Peyer's patch (tissue), 4 donors: ENCODE data around the gene EBF4. TPM values are rescaled to one million over a fixed set of nuclear protein-coding genes. Genes with fewer than 3 reads are reported as not detected.

ENCODE experiments used
- DNase-seq, 3 donors: peaks; one replicate each; pipeline ENCODE4 v3.0.0-alpha.2; 2017 to 2019
- H3K27ac ChIP-seq, 4 donors: fragments of 200-600 bp; sonication (generic); one replicate each; pipeline ENCODE4 v1.5.1; 2016 to 2019
- H3K27me3 ChIP-seq, 2 donors: fragments of 200-600 bp; sonication (generic); one replicate each; pipeline ENCODE4 v1.5.1; 2019
- H3K36me3 ChIP-seq, 3 donors: fragments of 200-600 bp; sonication (generic); one replicate each; pipeline ENCODE4 v1.5.1; 2016 to 2019
- H3K4me1 ChIP-seq, 4 donors: fragments of 200-600 bp; sonication (generic); one replicate each; pipeline ENCODE4 v1.5.1; 2016 to 2019
- H3K4me3 ChIP-seq, 4 donors: fragments of 200-600 bp; sonication (generic); 1 replicate in 3 of 4; 2 replicates in 1 of 4; pipeline ENCODE4 v1.5.1; 2016 to 2019; ENCODE audit warnings: mild to moderate bottlenecking in 1 of 4
- H3K9me3 ChIP-seq, 4 donors: fragments of 200-600 bp; sonication (generic); one replicate each; pipeline ENCODE4 v1.5.1; 2016 to 2019; ENCODE audit warnings: mild to moderate bottlenecking in 1 of 4
- POLR2A ChIP-seq, 2 donors: fragments of 450-650 bp; IDR thresholded peaks; one replicate each; pipeline ENCODE4 v1.5.1; 2017; ENCODE audit warnings: antibody characterized with exemption in 2 of 2, mild to moderate bottlenecking in 2 of 2, moderate library complexity in 2 of 2
- total RNA-seq, 4 donors: library from RNA; depleted of rRNA; stranded (reverse); fragments of >200 nt; gene quantifications; one replicate each; pipeline ENCODE4 v1.1.0, GENCODE V29; 2016
- TF ChIP-seq, protein P1 (sequence below), 6 experiments: fragments of 450-650 bp in 4 of 6; fragments of 200-600 bp in 2 of 6; sonication (generic) in 1 of 6; IDR thresholded peaks; one replicate each; pipeline ENCODE4 v1.5.1; 2017 to 2019; ENCODE audit warnings: antibody characterized with exemption in 6 of 6, mild to moderate bottlenecking in 3 of 6, moderate library complexity in 1 of 6

The EBF4 gene
- total RNA-seq, 4 donors from 2014 or later: 1.4 to 17.3 (median 5.1) TPM

DNA sequence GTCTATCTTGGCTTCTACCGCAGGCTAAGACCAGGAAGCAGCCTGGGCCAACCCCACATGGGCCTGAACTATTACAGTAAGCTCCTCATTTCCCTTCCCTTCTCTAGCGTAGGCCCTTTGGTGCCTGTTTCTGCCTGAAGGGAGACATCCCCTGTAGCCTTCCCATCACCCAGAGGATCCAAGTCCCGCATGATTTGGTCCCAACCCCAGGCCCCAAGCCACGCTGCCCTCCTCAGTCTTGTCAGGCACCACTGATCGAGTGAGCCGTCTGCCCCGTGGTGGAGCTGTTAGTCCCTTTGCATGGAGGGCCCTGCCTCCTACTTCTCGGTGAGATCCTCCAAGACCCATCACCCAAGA, 46.4 kb downstream of the EBF4 start:
- Histone ChIP-seq H3K9me3 (no peaks in the 10 kb centered on the region), H3K36me3 (no peaks in the 10 kb centered on the region), H3K4me3 (no peak overlapping the region), H3K4me1 (peaks cover 0 to 5% (median 2%) of the 10 kb centered on the region in 4 donors), H3K27me3 (no peaks in the 10 kb centered on the region), H3K27ac (no peak overlapping the region)
- TF ChIP-seq POLR2A (IDR thresholded peaks at IDR 0.05): no peak
- TF ChIP-seq, protein P1, sequence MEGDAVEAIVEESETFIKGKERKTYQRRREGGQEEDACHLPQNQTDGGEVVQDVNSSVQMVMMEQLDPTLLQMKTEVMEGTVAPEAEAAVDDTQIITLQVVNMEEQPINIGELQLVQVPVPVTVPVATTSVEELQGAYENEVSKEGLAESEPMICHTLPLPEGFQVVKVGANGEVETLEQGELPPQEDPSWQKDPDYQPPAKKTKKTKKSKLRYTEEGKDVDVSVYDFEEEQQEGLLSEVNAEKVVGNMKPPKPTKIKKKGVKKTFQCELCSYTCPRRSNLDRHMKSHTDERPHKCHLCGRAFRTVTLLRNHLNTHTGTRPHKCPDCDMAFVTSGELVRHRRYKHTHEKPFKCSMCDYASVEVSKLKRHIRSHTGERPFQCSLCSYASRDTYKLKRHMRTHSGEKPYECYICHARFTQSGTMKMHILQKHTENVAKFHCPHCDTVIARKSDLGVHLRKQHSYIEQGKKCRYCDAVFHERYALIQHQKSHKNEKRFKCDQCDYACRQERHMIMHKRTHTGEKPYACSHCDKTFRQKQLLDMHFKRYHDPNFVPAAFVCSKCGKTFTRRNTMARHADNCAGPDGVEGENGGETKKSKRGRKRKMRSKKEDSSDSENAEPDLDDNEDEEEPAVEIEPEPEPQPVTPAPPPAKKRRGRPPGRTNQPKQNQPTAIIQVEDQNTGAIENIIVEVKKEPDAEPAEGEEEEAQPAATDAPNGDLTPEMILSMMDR (IDR thresholded peaks at IDR 0.05): no peak
- no peak for DNase-seq

DNA sequence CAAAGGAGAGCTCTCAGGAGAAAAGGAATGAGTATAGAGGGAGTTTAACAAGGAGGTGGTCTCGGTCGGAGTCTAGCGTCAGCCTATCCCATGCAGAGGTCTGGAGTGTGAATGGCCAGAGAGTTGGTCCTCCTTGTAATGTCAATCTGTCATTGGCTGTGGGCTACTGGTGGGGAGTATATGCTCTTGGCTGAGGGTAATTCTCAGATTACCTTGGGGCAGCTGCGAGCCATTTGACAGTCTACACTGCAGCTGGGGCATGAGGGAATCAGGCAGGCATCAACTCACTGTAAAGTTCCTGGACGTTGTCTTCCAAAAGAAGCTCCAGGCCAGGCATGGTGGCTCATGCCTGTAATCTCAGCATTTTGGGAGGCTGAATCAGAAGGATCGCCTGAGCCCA, 48.1 kb downstream of the EBF4 start:
- peaks cover 0 to 5% (median 2%) of the 10 kb centered on the region in 4 donors for H3K4me1 ChIP-seq
- TF ChIP-seq, protein P1 (IDR thresholded peaks at IDR 0.05): no peak
- TF ChIP-seq POLR2A (IDR thresholded peaks at IDR 0.05): no peak
- no peak for DNase-seq

DNA sequence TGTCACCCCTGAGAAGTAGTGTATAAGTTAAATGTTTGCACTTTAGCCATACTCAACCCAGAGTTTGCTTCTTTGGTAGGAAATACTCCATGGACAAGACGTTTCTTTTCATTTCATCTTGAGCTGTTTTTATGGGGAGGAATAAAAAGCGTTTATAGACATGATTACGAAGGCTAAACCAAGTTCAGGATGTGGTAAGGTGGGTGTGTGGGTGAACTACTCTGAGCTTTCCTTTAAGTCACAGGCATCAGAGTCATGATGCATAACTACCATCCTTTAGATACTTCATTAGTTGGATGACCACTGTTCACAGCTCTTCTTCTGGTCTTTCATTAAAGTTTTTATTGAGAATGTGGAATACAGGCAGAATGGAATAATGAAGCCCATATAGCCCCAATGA, 48.9 kb downstream of the EBF4 start:
- Histone ChIP-seq H3K9me3 (no peaks in the 10 kb centered on the region), H3K4me3 (no peak overlapping the region), H3K27ac (no peak overlapping the region), H3K36me3 (no peaks in the 10 kb centered on the region), H3K4me1 (peaks cover 0 to 5% (median 2%) of the 10 kb centered on the region in 4 donors), H3K27me3 (no peaks in the 10 kb centered on the region)
- TF ChIP-seq, protein P1 (IDR thresholded peaks at IDR 0.05): no peak
- no peak for TF ChIP-seq POLR2A (IDR thresholded peaks at IDR 0.05)
- no peak for DNase-seq

More for the DNA sequence above, 48.1 kb downstream of the EBF4 start:
- H3K27ac ChIP-seq: no peak overlapping the region
- no peaks in the 10 kb centered on the region for H3K9me3 ChIP-seq
- H3K27me3 ChIP-seq: no peaks in the 10 kb centered on the region
- no peaks in the 10 kb centered on the region for H3K36me3 ChIP-seq
- no peak overlapping the region for H3K4me3 ChIP-seq

DNA sequence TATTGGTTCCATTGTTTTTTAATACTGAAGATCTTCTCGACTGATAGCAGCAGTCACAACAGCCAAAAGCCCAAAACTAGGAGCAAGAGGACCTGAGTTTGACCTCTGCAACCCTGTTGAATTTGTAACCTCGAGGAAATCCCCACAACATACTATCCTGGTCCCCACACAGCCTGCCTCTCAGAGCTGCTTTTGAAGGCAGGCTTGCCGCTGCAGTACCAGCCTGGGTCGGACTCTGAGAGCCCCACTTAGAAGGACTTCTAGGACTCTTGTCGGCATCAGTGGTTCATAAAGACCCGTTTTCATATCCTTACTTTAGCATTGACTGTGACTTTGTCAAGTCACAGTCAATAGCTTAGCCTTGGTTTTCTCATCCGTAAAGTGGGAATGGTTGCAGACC, 49.3 kb downstream of the EBF4 start:
- H3K9me3 ChIP-seq: no peaks in the 10 kb centered on the region
- TF ChIP-seq POLR2A (IDR thresholded peaks at IDR 0.05): no peak
- TF ChIP-seq, protein P1 (IDR thresholded peaks at IDR 0.05): no peak
- H3K36me3 ChIP-seq: no peaks in the 10 kb centered on the region
- H3K4me1 ChIP-seq: peaks cover 0 to 5% (median 2%) of the 10 kb centered on the region in 4 donors
- no peak for DNase-seq
- no peak overlapping the region for H3K27ac ChIP-seq
- no peaks in the 10 kb centered on the region for H3K27me3 ChIP-seq
- H3K4me3 ChIP-seq: no peak overlapping the region

DNA sequence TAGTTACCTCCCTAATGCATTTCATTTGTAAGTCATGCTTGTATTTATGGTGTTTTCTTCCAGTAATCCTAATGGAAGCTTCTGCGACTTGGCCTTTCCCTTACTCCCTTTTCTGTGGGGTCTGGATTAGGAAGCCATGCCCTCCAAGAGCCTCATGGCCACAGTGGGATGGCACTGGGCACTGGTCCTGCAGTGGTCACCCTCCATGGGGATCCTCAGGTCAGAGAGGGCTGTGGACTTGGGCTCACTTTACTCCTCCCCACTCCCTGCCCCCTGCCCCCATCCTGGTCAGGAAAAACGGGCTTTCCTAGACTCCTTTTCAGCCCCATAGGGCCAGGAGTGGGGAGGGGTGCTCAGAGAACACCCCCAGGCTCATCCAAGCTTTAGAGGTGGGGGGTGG, 49.9 kb downstream of the EBF4 start:
- H3K27ac ChIP-seq: no peak overlapping the region
- TF ChIP-seq POLR2A (IDR thresholded peaks at IDR 0.05): no peak
- TF ChIP-seq, protein P1 (IDR thresholded peaks at IDR 0.05): no peak
- H3K36me3 ChIP-seq: no peaks in the 10 kb centered on the region
- peaks cover 0 to 5% (median 2%) of the 10 kb centered on the region in 4 donors for H3K4me1 ChIP-seq
- DNase-seq: no peak
- H3K27me3 ChIP-seq: no peaks in the 10 kb centered on the region
- no peak overlapping the region for H3K4me3 ChIP-seq
- H3K9me3 ChIP-seq: no peaks in the 10 kb centered on the region
